ENCODE measurements around the gene CORIN.

Gene CORIN

GRCh38 chr4:47621181-47621580 is 216.7 kb downstream of the CORIN start (continued):
- TF ChIP-seq CREB5 (CRISPR knock-in tag; IDR thresholded peaks at IDR 0.05; ENCODE audit: low read depth): no peak
- TF ChIP-seq PPARA (CRISPR knock-in tag; IDR thresholded peaks at IDR 0.05; ENCODE audit: borderline replicate concordance): no peak
- TF ChIP-seq ARNTL (CRISPR knock-in tag; IDR thresholded peaks at IDR 0.05; ENCODE audit: borderline replicate concordance, low read depth): no peak
- no peak for TF ChIP-seq PATZ1 (CRISPR knock-in tag; IDR thresholded peaks at IDR 0.05; ENCODE audit: borderline replicate concordance)

GRCh38 chr4:47619691-47620090 is 218.2 kb downstream of the CORIN start:
- TF ChIP-seq ZC3H10 (CRISPR knock-in tag; IDR thresholded peaks at IDR 0.05) (no peak), TOX (CRISPR knock-in tag; IDR thresholded peaks at IDR 0.05; ENCODE audit: borderline replicate concordance) (no peak), ISL1 (CRISPR knock-in tag; IDR thresholded peaks at IDR 0.05) (no peak), GLIS3 (CRISPR knock-in tag; IDR thresholded peaks at IDR 0.05) (no peak), CSDC2 (CRISPR knock-in tag; IDR thresholded peaks at IDR 0.05) (no peak), ZFP3 (CRISPR knock-in tag; IDR thresholded peaks at IDR 0.05) (no peak), ZNF565 (CRISPR knock-in tag; conservative IDR thresholded peaks at IDR 0.05; ENCODE audit: low read depth) (no peak), CREB5 (CRISPR knock-in tag; IDR thresholded peaks at IDR 0.05; ENCODE audit: low read depth) (no peak), ZFP30 (CRISPR knock-in tag; IDR thresholded peaks at IDR 0.05) (no peak), BACH2 (CRISPR knock-in tag; IDR thresholded peaks at IDR 0.05; ENCODE audit: borderline replicate concordance) (no peak), ESRRG (CRISPR knock-in tag; IDR thresholded peaks at IDR 0.05) (no peak), POU6F1 (CRISPR knock-in tag; IDR thresholded peaks at IDR 0.05; ENCODE audit: borderline replicate concordance, low read depth) (no peak), TCF4 (CRISPR knock-in tag; IDR thresholded peaks at IDR 0.05; ENCODE audit: borderline replicate concordance) (no peak), TSHZ2 (CRISPR knock-in tag; IDR thresholded peaks at IDR 0.05) (no peak), RARB (CRISPR knock-in tag; IDR thresholded peaks at IDR 0.05) (no peak), ZNF8 (CRISPR knock-in tag; IDR thresholded peaks at IDR 0.05) (no peak)
- no peak for ATAC-seq

- ATAC-seq: no peak
- TF ChIP-seq CSRNP3 (CRISPR knock-in tag; IDR thresholded peaks at IDR 0.05) (no peak), PATZ1 (CRISPR knock-in tag; IDR thresholded peaks at IDR 0.05; ENCODE audit: borderline replicate concordance) (no peak), TOX (CRISPR knock-in tag; IDR thresholded peaks at IDR 0.05; ENCODE audit: borderline replicate concordance) (no peak), ZFP30 (CRISPR knock-in tag; IDR thresholded peaks at IDR 0.05) (no peak), ZFP3 (CRISPR knock-in tag; IDR thresholded peaks at IDR 0.05) (no peak), GLIS3 (CRISPR knock-in tag; IDR thresholded peaks at IDR 0.05) (no peak), TCF4 (CRISPR knock-in tag; IDR thresholded peaks at IDR 0.05; ENCODE audit: borderline replicate concordance) (no peak), SNAI2 (CRISPR knock-in tag; IDR thresholded peaks at IDR 0.05) (no peak), ZC3H10 (CRISPR knock-in tag; IDR thresholded peaks at IDR 0.05) (no peak), ARNTL (CRISPR knock-in tag; IDR thresholded peaks at IDR 0.05; ENCODE audit: borderline replicate concordance, low read depth) (no peak), ESRRG (CRISPR knock-in tag; IDR thresholded peaks at IDR 0.05) (no peak), TSHZ2 (CRISPR knock-in tag; IDR thresholded peaks at IDR 0.05) (no peak), OSR1 (CRISPR knock-in tag; IDR thresholded peaks at IDR 0.05) (no peak), BACH2 (CRISPR knock-in tag; IDR thresholded peaks at IDR 0.05; ENCODE audit: borderline replicate concordance) (no peak), ZNF565 (CRISPR knock-in tag; conservative IDR thresholded peaks at IDR 0.05; ENCODE audit: low read depth) (no peak)
Measured at GRCh38 chr4:47617607-47618006, 220.3 kb downstream of the CORIN start.

Measured in SK-N-SH treated with all-trans-retinoic acid at 6 μM for 48 hours (cell line).